CD1c-positive myeloid dendritic cell (primary cell): ENCODE measurements around the gene ETV6.

Source experiments
- DNase-seq: peaks from one replicate; pipeline ENCODE4 v3.0.0-alpha.2; 2016; ENCODE audit errors: extremely low spot score

The ETV6 gene

GRCh38 chr12:11645391-11645790 lies 4.1 kb upstream of the ETV6 start:
- DNase-seq: no peak

GRCh38 chr12:11648514-11649412 lies 711 bp upstream of the ETV6 start:
- peak; percentile 89 for DNase-seq

GRCh38 chr12:11650286-11651281 lies 1.1 kb downstream of the ETV6 start:
- peak; percentile 47 for DNase-seq

DNA sequence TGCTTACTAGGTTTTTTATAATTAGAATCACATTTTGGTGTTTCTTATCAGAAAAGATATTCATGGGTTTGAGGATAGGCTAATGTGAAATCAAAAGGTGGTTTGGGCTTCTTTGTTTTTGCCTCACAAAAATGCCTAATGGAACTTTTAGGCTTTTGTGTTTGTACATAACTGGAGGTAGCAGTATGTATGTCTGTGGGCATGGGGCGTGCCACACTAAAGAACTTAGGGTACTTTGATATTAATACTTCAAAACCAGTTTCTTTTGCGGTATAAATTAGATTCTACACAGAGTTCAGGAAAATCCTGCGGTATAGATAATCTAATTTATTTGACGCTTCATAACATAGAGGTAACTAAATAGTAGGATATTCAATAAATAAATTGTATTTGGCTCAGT lies 1.9 kb downstream of the ETV6 start:
- DNase-seq: no peak

GRCh38 chr12:11651785-11652184 lies 2.3 kb downstream of the ETV6 start:
- DNase-seq: peak; percentile 28

GRCh38 chr12:11652351-11653040 lies 3.0 kb downstream of the ETV6 start:
- peak; percentile 87 for DNase-seq

GRCh38 chr12:11653215-11653753 lies 3.8 kb downstream of the ETV6 start:
- DNase-seq: peak; percentile 82

DNA sequence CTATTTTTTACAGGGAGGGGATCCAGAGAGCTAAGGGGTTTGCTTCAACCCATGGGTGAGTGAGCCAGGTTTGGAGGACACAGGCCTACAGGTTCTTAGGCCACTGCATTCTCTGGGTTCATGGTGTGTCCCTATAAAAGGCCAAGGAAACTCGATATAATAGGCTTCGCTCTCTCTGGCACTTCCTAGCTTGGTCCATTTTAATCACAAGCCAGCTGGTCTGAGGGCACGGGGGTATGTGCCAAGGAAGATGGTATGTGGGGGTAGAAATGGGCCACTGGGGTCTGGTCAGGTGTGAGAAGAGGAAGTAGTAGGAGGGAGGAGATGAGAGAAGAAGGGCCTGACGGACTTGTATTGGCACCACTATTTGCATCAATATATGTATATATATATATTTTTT lies 4.9 kb downstream of the ETV6 start:
- no peak for DNase-seq

GRCh38 chr12:11654802-11655201 lies 5.3 kb downstream of the ETV6 start:
- DNase-seq: no peak

DNA sequence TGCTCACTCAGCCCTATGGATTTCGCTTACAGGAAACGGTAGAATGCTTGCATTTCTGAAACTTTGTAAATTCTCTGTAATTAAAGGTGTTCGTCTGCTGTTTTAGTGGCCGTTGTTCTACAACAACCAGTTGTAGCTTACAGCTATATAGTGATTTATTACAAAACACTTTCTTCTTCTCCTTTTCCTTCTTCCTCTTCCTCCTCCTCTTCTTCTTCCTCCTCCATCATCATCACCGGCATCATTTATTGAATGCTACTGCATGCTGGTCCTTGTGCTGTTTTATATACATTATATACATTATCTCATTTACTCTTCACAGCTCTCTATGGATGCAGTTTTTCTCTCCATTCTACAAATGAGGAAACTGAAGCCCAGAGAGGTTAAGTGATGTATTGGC lies 6.4 kb downstream of the ETV6 start:
- no peak for DNase-seq

DNA sequence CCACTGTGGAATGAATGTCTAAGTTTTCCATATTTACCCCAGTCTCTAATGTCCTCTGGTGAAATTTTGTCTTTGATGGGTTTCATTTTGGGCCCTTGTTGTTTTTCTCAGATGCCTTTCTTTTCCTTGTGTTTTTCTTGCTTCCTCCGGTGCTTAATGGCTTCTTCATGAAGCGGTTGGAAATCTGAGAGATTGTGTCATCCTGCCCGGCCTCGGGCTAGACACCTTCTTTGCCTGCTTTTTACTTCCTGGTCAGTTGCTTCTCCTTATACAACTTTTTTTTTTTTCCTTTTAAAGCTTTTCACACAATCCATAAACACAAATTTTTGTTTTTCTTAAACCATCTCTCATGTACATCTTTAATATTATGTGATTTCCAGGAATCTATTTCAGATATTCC lies 7.1 kb downstream of the ETV6 start:
- peak; percentile 61 for DNase-seq

- no peak for DNase-seq
These were observed 8.0 kb downstream of the ETV6 start for GRCh38 chr12:11657511-11657910.

DNA sequence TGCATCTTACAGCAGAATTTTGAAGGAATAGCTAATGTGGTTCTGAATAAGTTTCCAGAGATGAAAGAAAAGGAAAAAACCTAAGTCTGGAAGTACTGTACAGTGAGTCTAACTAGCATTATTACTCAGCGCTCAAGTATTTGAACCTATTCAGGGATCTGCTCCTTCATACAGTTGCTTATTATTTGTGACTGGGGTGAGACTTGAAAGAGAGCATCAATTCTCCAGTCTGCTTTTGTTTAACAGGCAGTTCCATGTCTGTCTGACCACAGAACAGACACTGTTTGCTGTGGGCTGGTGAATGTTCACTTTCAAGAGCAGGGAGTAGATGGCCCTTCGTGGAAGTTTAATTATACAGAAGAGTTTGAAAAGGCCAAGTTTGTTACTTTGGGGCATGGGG lies 9.3 kb downstream of the ETV6 start:
- DNase-seq: no peak

GRCh38 chr12:11660624-11661023 lies 11.2 kb downstream of the ETV6 start:
- no peak for DNase-seq

DNA sequence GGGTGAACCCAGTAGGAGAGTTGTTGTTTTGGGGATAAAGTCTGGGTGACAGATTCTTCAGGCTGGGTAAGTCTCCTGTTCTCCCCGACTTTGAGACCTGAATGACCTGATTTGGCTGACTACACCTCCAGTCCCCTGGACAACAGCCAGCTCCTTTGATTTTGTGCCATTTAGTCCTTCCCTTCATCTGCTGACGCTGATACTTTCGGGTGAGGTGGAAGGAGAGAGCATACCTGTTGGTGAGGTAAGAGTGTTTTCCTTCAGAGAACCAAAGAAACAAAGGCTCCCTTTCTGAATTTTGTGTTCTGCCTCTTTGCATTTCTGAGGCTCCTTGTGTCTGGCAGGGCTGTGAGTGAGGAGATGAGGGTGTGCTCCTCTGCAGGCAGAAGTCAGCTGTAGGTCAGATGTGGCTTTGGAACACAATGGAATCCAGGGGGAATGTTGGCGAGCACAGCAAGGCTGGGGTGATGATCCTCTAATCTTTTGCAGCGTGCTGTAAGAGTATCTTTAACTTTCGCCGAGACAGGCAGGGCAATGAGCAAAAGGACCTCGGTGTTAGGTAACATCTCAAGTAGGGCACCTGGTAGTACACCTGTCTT lies 12.1 kb downstream of the ETV6 start:
- no peak for DNase-seq

DNA sequence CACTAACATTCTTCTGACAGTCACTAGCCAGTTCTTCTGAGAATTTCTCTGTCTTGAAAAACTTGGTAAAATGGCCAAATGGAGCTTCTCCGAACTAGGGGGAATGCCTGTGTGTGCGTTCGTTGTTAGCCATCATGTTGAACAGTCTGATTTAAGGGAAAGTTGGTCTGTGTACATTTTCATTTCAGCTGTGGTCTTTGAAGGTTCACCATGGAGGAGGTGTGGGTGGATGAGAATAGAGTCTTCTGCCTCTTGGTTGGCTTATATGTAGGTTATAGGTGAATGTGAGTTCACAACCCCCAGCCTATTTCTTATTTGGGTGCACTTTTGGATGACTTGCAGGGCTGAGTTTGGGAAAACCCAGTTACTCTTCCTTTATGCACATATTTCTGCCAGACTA lies 12.9 kb downstream of the ETV6 start:
- no peak for DNase-seq

- no peak for DNase-seq
These were observed 13.7 kb downstream of the ETV6 start for GRCh38 chr12:11663130-11663529.

- DNase-seq: no peak
These were observed 14.6 kb downstream of the ETV6 start for GRCh38 chr12:11664101-11664500.

GRCh38 chr12:11666131-11667050 lies 16.9 kb downstream of the ETV6 start:
- DNase-seq: no peak

- DNase-seq: peak; percentile 76
These were observed 17.7 kb downstream of the ETV6 start for GRCh38 chr12:11667171-11667570.
